GM20431 (cell line): Measurements from ENCODE around the gene NCAPG2.
"Not testable (repeated sequence)": the region's sequence is repeated elsewhere in the genome, so short reads cannot be mapped to it uniquely, and the experiment has no call there.

Experiments used
- in situ Hi-C: fragments of 300-500 bp; cut with MseI, MboI; formaldehyde crosslinking; loops from one replicate; pipeline ENCODE4 v1.15.0; 2020; ENCODE audit warnings: low sequenced_read_pairs; ENCODE audit not compliant: unreplicated experiment

NCAPG2 gene

DNA sequence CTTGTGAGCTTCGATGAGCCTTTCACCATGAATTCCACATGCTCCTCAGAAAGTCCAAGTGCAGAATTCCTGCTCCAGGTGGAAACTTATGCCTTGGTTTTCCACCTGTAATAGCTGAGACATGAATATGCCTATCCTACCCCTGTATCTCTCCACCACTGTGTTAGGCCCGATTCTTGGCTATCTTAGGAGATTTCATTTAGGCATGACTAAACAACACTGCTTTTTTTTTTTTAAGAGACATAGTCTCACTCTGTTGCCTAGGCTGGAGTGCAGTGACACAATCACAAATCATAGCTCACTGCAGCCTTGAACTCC is 57.2 kb downstream of the NCAPG2 start:
- in situ Hi-C loops = no loop called here

DNA sequence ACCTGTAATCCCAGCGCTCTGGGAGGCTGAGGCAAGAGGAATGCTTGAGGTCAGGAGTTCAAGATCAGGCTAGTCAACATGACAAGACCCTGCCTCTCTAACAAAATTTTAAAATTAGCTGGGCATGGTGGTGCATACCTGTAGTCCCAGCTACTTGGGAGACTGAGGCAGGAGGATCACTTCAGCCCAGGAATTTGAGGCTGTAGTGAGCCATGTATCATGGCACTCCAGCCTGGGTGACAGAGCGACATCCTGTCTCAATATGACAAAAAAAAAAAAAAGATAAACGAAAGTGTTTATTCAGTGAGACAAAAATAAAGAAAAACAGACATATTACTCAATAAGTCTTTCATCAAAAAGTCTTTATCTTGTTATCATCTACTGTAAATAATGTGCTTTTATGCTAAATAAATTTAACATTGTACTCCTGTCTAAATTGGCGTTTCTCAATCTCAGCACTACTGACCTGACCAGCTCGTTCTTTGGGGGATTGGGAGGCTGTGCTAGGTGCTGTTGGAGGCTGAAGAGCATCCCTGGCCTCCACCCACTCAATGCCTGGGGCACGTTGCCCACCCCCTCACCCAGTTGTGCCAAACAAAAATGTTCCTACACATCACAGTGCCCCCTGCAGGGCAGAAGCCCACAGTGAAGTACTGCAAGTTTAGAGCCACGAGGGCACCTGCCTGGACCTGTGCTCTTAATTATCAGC is 57.7 kb downstream of the NCAPG2 start:
- in situ Hi-C loops = no loop called here

DNA sequence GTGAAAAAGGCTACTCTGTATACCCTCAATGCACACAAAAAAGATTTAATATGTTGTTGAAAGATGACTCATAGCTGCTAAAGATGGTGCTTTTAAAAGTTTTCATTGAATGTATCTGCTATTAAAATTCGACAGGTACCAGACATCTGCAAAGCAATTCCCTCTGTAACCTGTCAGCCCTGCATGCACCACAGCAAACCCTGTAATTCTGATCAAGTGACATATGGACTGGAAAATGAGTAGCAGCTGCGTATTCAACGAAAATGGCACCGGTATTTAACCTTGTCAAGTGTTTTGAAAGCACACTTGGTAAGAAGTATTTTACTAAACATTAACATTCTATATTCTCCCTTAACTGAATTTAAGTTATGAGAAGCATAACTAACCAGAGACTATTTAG is 58.8 kb downstream of the NCAPG2 start:
- in situ Hi-C loops = no loop called here

DNA sequence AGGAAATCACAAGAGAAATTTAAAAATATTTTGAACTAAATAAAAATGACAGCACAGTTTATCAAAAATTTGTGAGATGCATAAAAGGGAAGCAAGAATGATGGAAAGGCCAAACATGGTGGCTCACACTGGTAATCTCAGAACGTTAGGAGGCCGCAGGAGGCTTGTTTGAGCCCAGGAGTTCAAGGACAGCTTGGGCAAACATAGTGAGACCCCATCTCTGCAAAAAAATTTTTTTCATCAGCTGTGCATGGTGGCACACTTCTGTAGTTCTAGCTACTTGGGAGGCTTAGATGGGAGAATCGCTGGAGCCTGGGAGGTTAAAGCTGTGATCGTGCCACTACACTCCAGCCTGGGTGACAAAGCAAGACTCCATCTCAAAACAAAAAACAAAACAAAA is 62.5 kb downstream of the NCAPG2 start:
- in situ Hi-C loops = no loop called here

DNA sequence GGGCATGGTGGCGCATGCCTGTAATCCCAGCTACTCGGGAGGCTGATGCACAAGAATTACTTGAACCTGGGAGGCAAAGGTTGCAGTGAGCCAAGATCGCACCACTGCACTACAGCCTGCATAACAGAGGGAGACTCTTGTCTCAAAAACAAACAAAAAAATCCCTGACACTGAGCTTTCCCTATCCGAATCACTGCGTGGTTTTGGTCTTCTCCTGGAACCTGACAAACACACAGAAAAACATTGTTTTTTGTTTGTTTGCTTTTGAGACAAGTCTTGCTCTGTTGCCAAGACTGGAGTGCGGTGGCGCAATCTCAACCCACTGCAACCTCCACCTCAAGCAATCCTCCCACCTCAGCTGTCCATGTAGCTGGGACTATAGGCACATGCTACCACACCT is 66.6 kb downstream of the NCAPG2 start:
- in situ Hi-C loops = no loop called here

DNA sequence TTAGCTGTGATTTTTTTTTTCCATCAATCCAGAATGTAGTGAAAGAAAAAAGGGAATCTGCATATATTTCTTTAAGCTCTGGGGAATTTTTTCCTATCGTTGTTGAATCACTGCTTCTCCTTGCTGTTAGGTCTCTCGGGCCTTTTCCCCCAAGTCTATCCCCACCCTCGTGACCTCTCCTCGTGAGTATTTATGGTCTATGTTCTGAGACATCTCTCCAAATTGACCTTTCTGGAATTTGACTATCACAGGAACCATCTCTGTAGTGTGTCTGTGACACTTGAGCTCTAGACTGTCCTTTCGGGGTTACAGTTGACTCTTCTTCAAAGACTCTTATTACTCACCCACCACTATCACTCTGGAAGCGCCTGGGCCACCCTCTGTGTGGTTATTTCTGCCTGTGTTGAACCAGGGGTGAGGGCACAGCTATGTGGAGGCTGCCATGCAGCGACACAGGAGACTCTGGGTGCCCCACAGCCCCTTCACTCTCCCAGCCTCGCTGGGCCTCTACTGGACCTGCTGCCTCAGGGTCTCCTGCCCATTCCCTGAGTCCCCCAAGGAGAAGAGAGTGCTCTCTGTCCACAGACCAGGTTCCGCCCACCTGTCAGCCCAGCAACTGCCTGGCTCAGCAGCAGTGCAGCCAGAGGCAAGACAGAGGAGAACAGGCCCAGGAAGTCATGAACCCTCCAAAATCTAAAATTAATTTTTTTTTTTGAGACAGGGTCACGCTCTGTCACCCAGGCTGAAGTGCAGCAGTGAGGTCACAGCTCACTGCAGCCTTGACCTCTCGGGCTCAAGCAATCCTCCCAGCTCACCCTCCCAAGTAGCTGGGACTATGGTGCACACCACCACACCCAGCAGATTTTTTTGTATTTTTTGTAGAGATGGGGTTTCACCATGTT is 71.3 kb downstream of the NCAPG2 start:
- in situ Hi-C loops = no loop called here

DNA sequence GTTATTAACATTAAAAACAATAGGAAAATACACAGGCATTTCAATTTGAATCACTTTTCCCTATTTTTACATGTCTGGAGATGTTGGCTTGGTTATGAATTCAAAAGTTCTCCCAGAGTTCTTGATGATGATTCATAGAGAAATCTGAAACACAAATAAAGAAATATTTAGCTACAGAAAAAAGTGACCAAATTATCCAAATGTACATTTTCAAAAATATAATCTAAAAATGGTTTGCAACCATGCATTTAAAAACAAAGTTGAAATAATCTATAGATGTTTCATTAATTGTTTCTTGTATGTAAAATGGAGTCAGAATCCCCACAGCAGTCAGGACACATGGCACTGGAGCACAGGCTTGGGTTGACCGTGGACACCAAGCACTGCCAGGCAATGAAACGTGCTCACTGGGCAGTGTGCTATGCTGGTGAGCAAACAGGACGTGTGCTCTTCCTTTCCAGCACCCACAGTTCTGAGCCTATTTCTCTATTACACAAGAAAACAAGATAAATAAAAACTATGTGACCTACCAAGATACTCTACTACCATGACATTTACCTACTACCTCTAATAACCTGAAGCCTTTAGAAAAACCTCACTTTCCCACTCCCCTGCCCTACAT is 72.9 kb downstream of the NCAPG2 start:
- in situ Hi-C loops = no loop called here

DNA sequence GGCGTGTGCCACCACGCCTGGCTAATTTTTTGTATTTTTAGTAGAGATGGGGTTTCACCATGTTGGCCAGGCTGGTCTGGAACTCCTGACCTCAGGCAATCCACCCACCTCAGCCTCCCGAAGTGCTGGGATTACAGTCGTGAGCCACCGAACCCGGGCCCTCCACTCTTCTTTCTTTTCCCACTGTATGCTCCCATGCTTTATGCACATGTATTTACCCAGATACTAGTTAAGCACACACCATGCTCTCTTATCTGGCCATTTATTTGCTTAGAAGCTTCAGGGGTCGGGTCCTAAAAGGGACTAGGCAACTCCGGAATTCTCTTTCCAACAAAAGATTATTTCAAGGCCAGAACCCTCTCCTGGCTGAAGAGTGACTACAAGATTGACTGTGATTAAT is 78.3 kb downstream of the NCAPG2 start:
- in situ Hi-C loops = not testable (repeated sequence)

DNA sequence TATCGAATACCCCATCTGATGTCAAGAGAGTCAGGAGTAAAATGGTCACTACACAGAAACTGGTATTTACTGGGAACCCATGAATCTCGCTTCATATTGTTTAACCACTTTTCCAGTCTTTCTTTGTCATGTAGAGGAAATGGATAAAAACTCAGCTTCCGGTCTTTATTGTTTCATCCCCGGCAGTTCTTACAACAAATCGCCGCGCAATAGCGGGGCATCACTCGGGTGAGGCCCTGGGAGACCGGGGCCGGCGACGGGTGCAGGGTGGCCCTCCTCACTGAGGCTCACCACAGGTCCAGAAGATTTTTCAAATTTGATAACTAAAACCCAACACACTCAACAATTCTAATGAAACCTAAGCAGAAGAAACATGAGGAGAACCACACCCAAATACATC is 81.4 kb downstream of the NCAPG2 start:
- in situ Hi-C loops = no loop called here

DNA sequence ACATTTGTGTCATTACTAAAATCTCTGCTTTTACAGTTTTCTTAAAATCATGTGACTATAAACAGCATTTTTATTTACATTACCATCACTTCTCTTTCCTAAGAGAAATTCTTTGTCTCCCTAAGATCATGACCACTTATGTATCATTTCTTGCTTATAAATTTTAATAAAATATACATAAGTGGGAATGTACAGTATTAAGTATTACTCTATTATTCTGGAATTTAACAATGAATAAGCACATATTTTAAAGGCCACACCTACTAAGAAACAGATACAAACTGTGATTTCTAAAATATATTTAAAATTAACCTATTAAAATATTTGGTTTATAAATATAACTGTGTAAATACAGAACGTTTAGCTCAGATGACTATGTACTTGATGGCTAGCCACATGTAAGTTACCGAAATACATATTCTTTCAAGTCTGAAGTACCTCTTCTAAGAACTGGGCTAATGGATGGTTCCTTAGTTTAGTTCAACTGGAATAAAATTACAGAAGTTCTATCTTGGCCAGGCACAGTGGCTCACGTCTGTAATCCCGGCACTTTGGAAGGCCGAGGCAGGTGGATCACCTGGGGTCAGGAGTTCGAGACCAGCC is 83.7 kb downstream of the NCAPG2 start:
- in situ Hi-C loops = no loop called here

DNA sequence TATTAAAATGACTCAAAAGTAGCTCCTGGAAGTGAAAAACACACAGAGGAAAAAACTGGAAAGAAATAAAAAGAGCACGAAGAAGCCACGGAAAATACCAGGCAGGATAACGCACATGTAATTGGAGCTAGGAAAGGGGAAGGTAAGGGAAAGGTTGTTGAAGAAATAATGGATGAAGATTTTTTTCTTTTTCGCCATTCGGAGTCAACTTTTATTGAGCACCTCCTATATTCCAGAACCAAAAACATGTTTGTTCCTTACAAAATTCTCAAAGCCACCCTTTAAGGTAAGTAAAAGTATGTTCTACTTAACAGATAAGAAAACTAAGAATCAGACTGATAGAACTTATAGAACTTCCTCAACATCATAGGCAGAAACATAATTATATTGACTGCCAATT is 84.2 kb downstream of the NCAPG2 start:
- in situ Hi-C loops = no loop called here

DNA sequence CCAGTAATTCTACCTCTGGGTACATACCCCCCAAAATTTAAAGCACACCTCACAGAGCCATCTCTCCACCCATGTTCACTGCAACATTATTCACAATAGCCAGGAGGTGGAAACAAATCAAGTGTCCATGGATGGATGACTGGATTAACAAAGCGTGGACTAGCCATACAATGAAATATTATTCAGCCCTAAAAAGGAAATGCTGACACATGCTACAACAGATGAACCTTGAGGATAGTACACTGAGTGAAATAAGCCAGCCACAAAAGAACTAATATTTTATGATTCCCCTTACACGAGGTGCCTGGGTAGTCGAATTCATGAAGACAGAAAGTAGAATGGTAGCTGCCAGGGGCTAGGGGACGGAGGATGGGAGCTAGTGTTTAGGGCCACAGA is 85.9 kb downstream of the NCAPG2 start:
- in situ Hi-C loops = no loop called here

DNA sequence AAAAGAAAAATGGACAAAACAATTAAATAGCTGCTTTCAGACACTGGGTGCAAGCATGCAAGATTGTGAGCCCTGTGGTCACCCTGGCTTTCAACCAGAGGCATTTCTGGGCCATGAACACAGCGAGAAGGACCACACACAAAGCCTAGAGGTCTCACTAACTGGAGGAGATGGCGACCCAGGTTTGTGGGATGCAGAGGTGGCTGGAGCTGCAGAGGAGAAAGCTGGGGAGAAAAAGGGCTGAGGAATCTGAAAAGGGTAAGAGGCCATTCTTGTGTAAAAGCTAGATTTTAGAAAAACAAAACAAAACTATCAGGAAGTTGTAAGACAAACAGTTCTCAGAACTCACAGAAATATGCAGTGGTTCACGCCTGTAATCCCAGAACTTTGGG is 86.9 kb downstream of the NCAPG2 start:
- in situ Hi-C loops = no loop called here

DNA sequence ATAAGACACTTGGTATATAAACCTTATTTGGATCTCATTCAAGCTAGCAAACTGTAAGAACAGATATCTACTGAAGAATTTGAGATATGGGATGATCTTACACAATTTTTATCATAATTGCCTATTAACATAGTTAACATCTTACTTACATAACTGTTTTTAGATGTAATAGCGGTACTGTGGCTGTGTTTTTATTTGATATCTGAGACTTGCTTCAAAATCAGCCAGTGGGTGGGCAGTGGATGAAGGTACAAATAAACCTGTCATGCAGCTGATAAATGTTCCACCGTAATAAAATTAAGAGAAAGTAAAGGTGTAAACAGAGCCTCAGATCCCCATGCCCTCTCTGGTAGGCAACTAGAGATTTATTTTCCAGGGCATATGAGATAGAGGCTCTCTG is 88.6 kb downstream of the NCAPG2 start:
- in situ Hi-C loops = no loop called here

DNA sequence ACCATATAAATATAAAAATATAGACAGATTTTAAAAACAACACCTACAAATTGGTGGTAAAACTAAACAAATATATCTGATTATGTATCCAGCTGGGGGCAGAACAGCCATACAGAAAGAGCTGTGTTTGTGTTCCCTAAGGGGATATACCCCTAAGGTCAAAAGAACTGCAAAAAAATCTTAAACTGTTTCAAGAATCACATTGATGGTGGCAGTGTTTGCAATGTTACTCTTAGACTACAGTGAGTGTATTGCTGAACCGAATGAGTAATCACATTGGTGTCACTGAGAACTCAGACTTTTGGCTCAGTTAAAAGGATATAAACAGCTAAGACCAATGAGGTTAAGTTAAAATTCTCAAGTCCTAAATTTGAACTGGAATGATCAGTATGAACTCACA is 89.9 kb downstream of the NCAPG2 start:
- in situ Hi-C loops = no loop called here

DNA sequence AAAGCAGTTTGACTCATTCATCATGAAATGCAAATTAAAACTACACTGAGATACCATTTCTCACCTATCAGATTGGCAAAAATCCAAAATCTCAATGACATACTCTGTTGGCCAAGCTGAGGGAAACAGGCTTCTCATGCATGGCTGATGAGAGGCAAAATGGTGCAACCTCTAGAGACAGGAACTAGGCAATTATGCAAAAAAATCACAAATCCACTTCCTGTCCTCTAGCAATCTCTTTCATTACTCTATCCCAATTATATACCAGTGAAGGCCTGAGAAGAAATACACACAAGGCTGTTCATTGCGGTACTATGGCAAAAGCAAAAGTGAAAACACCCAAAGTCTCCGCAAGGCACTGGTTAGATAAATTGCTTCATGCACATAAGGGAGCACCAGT is 91.1 kb downstream of the NCAPG2 start:
- in situ Hi-C loops = no loop called here

DNA sequence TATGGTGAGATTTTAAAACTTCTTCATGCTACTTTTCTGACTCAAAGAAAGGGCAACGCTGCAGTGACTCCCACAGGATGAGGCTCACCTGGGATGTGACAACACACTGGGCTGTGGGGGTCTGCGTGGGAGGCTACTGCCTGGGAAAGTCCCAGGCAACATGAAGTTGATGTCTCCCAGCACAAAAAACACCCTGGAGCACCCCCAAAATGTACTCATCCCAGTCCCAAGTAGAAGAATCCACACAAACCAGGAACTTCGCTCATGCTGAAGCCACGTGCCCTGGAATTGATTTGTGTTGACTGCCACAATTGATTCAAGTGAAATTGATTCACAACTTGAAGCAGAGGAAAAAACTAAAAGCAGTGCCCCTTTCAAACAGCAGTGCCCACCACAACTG is 92.1 kb downstream of the NCAPG2 start:
- in situ Hi-C loops = no loop called here

DNA sequence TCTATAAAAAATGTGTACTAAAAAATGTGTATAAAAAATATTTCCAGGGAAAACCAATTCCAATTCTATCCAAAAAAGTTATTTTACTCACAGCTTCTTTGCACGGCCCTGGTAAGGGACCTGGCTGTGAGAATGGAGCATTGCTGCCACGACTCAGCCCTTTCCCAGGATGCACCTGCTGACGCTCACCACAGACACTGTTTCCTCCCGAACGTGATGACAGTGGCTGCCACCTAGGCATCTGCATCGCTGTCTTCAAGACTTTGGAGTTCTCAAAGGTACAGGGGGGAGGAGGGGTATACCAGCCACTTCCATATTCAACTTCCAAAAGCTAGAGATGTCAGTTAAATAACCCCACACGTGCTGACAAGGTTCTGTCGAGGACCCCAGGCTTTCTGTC is 93.1 kb downstream of the NCAPG2 start:
- in situ Hi-C loops = no loop called here

DNA sequence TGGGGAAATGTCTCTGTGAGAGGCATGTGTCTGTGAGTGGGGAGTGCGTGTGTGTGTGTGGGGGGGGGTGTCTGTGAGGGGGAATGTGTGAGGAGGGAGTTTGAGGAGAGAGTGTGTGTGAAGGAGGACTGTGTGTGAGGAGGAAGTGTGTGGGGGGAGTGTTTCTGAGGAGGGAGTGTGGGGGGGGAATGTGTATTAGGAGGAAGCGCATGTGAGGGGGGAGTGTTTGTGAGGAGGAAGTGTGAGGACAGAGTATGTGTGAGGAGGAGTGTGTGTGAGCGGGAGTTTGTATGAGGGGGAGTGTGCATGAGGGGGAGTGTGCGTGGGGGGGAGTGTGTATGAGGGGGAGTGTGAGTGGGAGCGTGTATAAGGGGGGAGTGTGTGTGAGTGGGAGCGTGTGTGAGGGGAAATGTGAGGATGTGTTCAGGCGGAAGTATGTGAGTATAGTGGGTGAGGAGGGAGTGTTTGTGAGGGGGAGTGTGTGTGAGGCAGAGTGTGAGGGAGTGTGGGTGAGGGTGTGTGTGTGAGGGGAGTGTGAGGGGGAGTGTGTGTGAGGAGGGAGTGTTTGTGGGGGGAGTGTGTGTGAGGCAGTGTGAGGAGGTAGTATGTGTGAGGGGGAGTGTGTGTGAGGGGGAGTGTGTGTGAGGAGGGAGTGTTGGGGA is 95.2 kb downstream of the NCAPG2 start:
- in situ Hi-C loops = no loop called here

DNA sequence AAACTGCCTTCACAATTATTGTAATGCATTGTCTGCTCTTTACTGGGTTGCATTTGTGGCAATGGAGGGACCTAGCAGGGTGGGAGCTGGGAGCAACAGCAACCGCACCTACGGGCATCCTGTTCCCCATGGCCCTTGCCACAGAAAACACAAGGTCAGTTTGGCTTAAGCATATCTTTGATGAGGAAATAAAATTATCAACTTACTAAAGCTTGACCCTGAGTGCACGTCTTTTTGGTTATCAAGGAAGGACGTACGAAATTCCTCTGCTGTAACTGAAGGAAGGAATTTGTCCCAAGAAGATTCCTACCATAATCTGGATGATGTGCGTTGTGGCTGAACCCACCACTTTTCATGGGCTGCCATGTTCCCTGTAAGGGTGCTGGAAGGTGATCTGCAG is 97.0 kb downstream of the NCAPG2 start:
- in situ Hi-C loops = no loop called here
